GM19351 (cell line): ENCODE data around the gene RALGAPA1.
"Not testable (repeated sequence)": the region's sequence is repeated elsewhere in the genome, so short reads cannot be mapped to it uniquely, and the experiment has no call there.

Experiments
- ATAC-seq: cut with Tn5 transposase; IDR thresholded peaks from one replicate; pipeline ENCODE4 v1.9.1; 2021; ENCODE audit warnings: mild to moderate bottlenecking, moderate library complexity; ENCODE audit not compliant: unreplicated experiment

RALGAPA1 gene

GRCh38 chr14:35766036-35766699 lies 42.9 kb downstream of the RALGAPA1 start:
- no peak for ATAC-seq

GRCh38 chr14:35761922-35762321 lies 47.2 kb downstream of the RALGAPA1 start:
- no peak for ATAC-seq

GRCh38 chr14:35760143-35760542 lies 49.0 kb downstream of the RALGAPA1 start:
- ATAC-seq = no peak

- no peak for ATAC-seq
These were observed 50.5 kb downstream of the RALGAPA1 start for GRCh38 chr14:35758523-35759129.

GRCh38 chr14:35754671-35755070 lies 54.4 kb downstream of the RALGAPA1 start:
- no peak for ATAC-seq

GRCh38 chr14:35752380-35752779 lies 56.7 kb downstream of the RALGAPA1 start:
- no peak for ATAC-seq

- ATAC-seq = no peak
These were observed 58.7 kb downstream of the RALGAPA1 start for GRCh38 chr14:35750202-35750904.

GRCh38 chr14:35747379-35747778 lies 61.7 kb downstream of the RALGAPA1 start:
- ATAC-seq = no peak

- ATAC-seq = no peak
These were observed 66.7 kb downstream of the RALGAPA1 start for GRCh38 chr14:35742442-35742841.

GRCh38 chr14:35742032-35742371 lies 67.1 kb downstream of the RALGAPA1 start:
- no peak for ATAC-seq

GRCh38 chr14:35741345-35742031 lies 67.6 kb downstream of the RALGAPA1 start:
- ATAC-seq = no peak

GRCh38 chr14:35740215-35740614 lies 68.9 kb downstream of the RALGAPA1 start:
- ATAC-seq = no peak

- not testable (repeated sequence) for ATAC-seq
These were observed 73.9 kb downstream of the RALGAPA1 start for GRCh38 chr14:35735163-35735562.

GRCh38 chr14:35733510-35733909 lies 75.6 kb downstream of the RALGAPA1 start:
- ATAC-seq = not testable (repeated sequence)

- ATAC-seq = no peak
These were observed 78.2 kb downstream of the RALGAPA1 start for GRCh38 chr14:35730871-35731270.

- no peak for ATAC-seq
These were observed 81.3 kb downstream of the RALGAPA1 start for GRCh38 chr14:35727764-35728163.

- no peak for ATAC-seq
These were observed 83.2 kb downstream of the RALGAPA1 start for GRCh38 chr14:35725930-35726329.

GRCh38 chr14:35715079-35715478 lies 94.0 kb downstream of the RALGAPA1 start:
- no peak for ATAC-seq

GRCh38 chr14:35712466-35712865 lies 96.6 kb downstream of the RALGAPA1 start:
- ATAC-seq = no peak

- no peak for ATAC-seq
These were observed 101.0 kb downstream of the RALGAPA1 start for GRCh38 chr14:35708062-35708461.

- ATAC-seq = no peak
These were observed 103.5 kb downstream of the RALGAPA1 start for GRCh38 chr14:35705636-35706035.
